NCI-H2107 treated with DMSO at 0.1 percent for 48 hours (cell line): ENCODE measurements around the gene CSRNP2.
"Not testable (repeated sequence)": the region's sequence is repeated elsewhere in the genome, so short reads cannot be mapped to it uniquely, and the experiment has no call there.

Source experiments
- DNase-seq: peaks from one replicate; lab custom pipeline; 2025; ENCODE audit not compliant: unreplicated experiment; lab: John Stamatoyannopoulos, UW

The CSRNP2 gene

GRCh38 chr12:51028813-51029150 lies 54.6 kb downstream of the CSRNP2 start:
- no peak for DNase-seq

GRCh38 chr12:51028126-51028812 lies 55.1 kb downstream of the CSRNP2 start:
- peak; percentile 77 for DNase-seq

- DNase-seq: no peak
Observed at GRCh38 chr12:51027342-51027835, 56.0 kb downstream of the CSRNP2 start.

GRCh38 chr12:51025836-51026638 lies 57.4 kb downstream of the CSRNP2 start, which contains the start of gene SLC11A2:
TSS of gene SLC11A2 (minus strand) at chr12:51026384. CDS start at chr12:51010728, 15,656 bp downstream.
- DNase-seq: peak; percentile 92

GRCh38 chr12:51025338-51025835 lies 58.0 kb downstream of the CSRNP2 start:
- DNase-seq: peak; percentile 49

GRCh38 chr12:51023625-51024382 lies 59.6 kb downstream of the CSRNP2 start:
- no peak for DNase-seq

- no peak for DNase-seq
Observed at GRCh38 chr12:51021694-51022093, 61.7 kb downstream of the CSRNP2 start.

- DNase-seq: peak; percentile 75
Observed at GRCh38 chr12:51020448-51021182, 62.8 kb downstream of the CSRNP2 start.

GRCh38 chr12:51019927-51020326 lies 63.5 kb downstream of the CSRNP2 start:
- DNase-seq: no peak

- no peak for DNase-seq
Observed at GRCh38 chr12:51018956-51019355, 64.4 kb downstream of the CSRNP2 start.

- DNase-seq: no peak
Observed at GRCh38 chr12:51017452-51017851, 65.9 kb downstream of the CSRNP2 start.

- DNase-seq: not testable (repeated sequence)
Observed at GRCh38 chr12:51014467-51014866, 68.9 kb downstream of the CSRNP2 start.

- no peak for DNase-seq
Observed at GRCh38 chr12:51013441-51013840, 70.0 kb downstream of the CSRNP2 start.

GRCh38 chr12:51012570-51013236 lies 70.7 kb downstream of the CSRNP2 start:
- DNase-seq: no peak

GRCh38 chr12:51011955-51012354 lies 71.4 kb downstream of the CSRNP2 start:
- DNase-seq: no peak
